HepG2 (cell line): Measurements from ENCODE around the gene HNRNPUL1. TPM values are rescaled to one million over a fixed set of nuclear protein-coding genes. Genes with fewer than 3 reads are reported as not detected.
A peak's percentile ranks its signal among the peaks of the same experiment; 100 is the strongest.

Experiments used
- BHLHE40 ChIP-seq: IDR thresholded peaks from 2 replicates; pipeline ENCODE4 v1.6.1; 2011; ENCODE audit warnings: low read length, improper control_type of control experiment
- FOSL2 ChIP-seq: sonication (generic); formaldehyde crosslinking; IDR thresholded peaks from 2 replicates; pipeline ENCODE4 v1.4.0; 2020; ENCODE audit warnings: missing genetic modification reagents
- JUN ChIP-seq: sonication (generic); formaldehyde crosslinking; IDR thresholded peaks from 2 replicates; pipeline ENCODE4 v1.4.0; 2020; ENCODE audit warnings: mild to moderate bottlenecking, missing genetic modification reagents
- PAF1 ChIP-seq: IDR thresholded peaks from 2 replicates; pipeline ENCODE4 v1.6.1; 2016; ENCODE audit warnings: missing genetic modification reagents, missing compliant biosample characterization
- PRMT3 ChIP-seq: sonication (generic); formaldehyde crosslinking; IDR thresholded peaks from 2 replicates; pipeline ENCODE4 v1.8.1; 2022; ENCODE audit warnings: low read depth, mild to moderate bottlenecking, moderate library complexity, missing genetic modification reagents, borderline replicate concordance
- RAD21 ChIP-seq: fragments of 450-650 bp; formaldehyde crosslinking; IDR thresholded peaks from 2 replicates; pipeline ENCODE4 v1.5.0; 2020; ENCODE audit warnings: mild to moderate bottlenecking
- RARG ChIP-seq: sonication (generic); formaldehyde crosslinking; IDR thresholded peaks from 2 replicates; pipeline ENCODE4 v1.4.0; 2020; ENCODE audit warnings: low read depth, mild to moderate bottlenecking, missing genetic modification reagents
- ZBTB38 ChIP-seq: sonication (generic); formaldehyde crosslinking; IDR thresholded peaks from 2 replicates; pipeline ENCODE4 v1.5.1; 2020; ENCODE audit warnings: mild to moderate bottlenecking, missing genetic modification reagents
- ZFY ChIP-seq: sonication (generic); formaldehyde crosslinking; IDR thresholded peaks from 2 replicates; pipeline ENCODE4 v1.4.0; 2020; ENCODE audit warnings: missing genetic modification reagents
- ZNF274 ChIP-seq: sonication (generic); formaldehyde crosslinking; IDR thresholded peaks from 2 replicates; pipeline ENCODE4 v1.5.1; 2020; ENCODE audit warnings: mild to moderate bottlenecking, missing genetic modification reagents
- ZNF430 ChIP-seq: sonication (generic); formaldehyde crosslinking; IDR thresholded peaks from 2 replicates; pipeline ENCODE4 v1.9.0; 2021; ENCODE audit warnings: mild to moderate bottlenecking, missing genetic modification reagents
- ZNF543 ChIP-seq: sonication (generic); formaldehyde crosslinking; IDR thresholded peaks from 2 replicates; pipeline ENCODE4 v1.4.0; 2020; ENCODE audit warnings: mild to moderate bottlenecking, missing genetic modification reagents
- ZNF713 ChIP-seq: sonication (generic); formaldehyde crosslinking; IDR thresholded peaks from 2 replicates; pipeline ENCODE4 v1.4.0; 2020; ENCODE audit warnings: mild to moderate bottlenecking, missing genetic modification reagents
- ZNF768 ChIP-seq: sonication (generic); formaldehyde crosslinking; IDR thresholded peaks from 2 replicates; pipeline ENCODE4 v1.4.0; 2020; ENCODE audit warnings: missing genetic modification reagents
- polyA plus RNA-seq, 8 experiments: library from polyadenylated mRNA; depleted of rRNA in 3 of 8; stranded (reverse) in 7 of 8; unstranded in 1 of 8; fragments of >200 nt; fragmentation: Illumina TruSeq in 4 of 8; extraction: Trizol in 4 of 8; gene quantifications; 2 replicates each; pipeline versions ENCODE4 v1.2.1 to v1.2.3, GENCODE V29; 2011 to 2016; ENCODE audit warnings: low read depth in 4 of 8, missing spikeins in 1 of 8, mixed read lengths in 1 of 8; ENCODE audit not compliant: insufficient read depth in 1 of 8
- total RNA-seq, 5 experiments: library from RNA; depleted of rRNA; stranded (reverse); fragments of >200 nt; fragmentation: Illumina TruSeq; extraction: Trizol; gene quantifications; 2 replicates each; pipeline ENCODE4 v1.2.3, GENCODE V29; 2016; ENCODE audit warnings: low read depth in 1 of 5
- TF ChIP-seq, protein P1 (sequence below): sonication (generic); formaldehyde crosslinking; IDR thresholded peaks from 2 replicates; pipeline ENCODE4 v1.4.0; 2020; ENCODE audit warnings: missing genetic modification reagents
- TF ChIP-seq, protein P2 (sequence below), 2 experiments: IDR thresholded peaks; 2 replicates each; pipeline ENCODE4 v1.6.1; 2011 to 2012; ENCODE audit warnings: low read length in 2 of 2, borderline replicate concordance in 1 of 2, low read depth in 1 of 2, mild to moderate bottlenecking in 1 of 2, moderate library complexity in 1 of 2
- TF ChIP-seq, protein P3 (sequence below), 2 experiments: sonication (generic) in 1 of 2; formaldehyde crosslinking in 1 of 2; IDR thresholded peaks; 2 replicates each; pipeline versions ENCODE4 v1.4.0 to v1.6.1; 2018 to 2020; ENCODE audit warnings: missing genetic modification reagents in 2 of 2, borderline replicate concordance in 1 of 2, low read depth in 1 of 2, mild to moderate bottlenecking in 1 of 2, missing biosample characterization in 1 of 2
- TF ChIP-seq, protein P4 (sequence below): sonication (generic); formaldehyde crosslinking; IDR thresholded peaks from 2 replicates; pipeline ENCODE4 v1.5.0; 2020; ENCODE audit warnings: mild to moderate bottlenecking, low read depth, missing genetic modification reagents, borderline replicate concordance
- TF ChIP-seq, protein P5 (sequence below): sonication (generic); formaldehyde crosslinking; IDR thresholded peaks from 2 replicates; pipeline ENCODE4 v1.4.0; 2020; ENCODE audit warnings: missing genetic modification reagents, borderline replicate concordance

The HNRNPUL1 gene
- total and polyA plus RNA-seq, 2 of the 13 experiments (the other 11 are each of a cell fraction or from before 2014, with no cell fraction given), result 30.9 to 81.7 TPM

DNA sequence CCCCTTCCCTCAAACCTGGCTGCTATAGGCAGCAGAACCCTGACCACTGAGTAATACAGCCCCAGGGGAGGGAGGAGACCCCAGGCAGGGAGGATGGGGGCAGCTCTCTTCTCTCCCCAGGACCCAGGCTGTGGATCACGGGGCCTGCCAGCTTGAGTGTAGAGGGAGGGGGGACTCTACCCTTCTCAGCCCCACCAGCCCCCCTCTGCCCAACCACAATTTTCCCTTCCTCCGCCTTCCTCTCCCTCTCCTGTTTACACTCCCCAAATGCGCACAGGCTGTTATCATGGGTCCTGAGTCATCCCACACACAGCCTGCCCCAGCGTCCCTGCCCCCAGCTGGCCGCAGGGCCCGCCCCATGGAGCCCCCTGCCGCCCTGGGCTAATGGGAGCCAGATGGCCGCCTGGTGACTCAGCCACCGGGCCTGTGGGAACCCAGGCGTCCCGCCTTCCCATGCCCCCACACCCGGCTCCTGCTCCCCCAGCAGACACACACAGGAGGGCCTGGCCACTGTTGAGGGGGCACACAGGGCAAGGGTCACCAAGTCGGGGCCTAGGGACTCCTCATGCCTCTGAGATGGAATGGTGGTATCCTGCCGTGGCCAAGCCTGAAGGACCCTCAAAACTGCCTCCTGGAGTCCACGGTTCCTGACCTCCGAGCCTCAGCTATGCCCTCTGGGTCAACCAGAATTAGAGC lies 59.4 kb downstream of the HNRNPUL1 start (continued):
- TF ChIP-seq, protein P1, sequence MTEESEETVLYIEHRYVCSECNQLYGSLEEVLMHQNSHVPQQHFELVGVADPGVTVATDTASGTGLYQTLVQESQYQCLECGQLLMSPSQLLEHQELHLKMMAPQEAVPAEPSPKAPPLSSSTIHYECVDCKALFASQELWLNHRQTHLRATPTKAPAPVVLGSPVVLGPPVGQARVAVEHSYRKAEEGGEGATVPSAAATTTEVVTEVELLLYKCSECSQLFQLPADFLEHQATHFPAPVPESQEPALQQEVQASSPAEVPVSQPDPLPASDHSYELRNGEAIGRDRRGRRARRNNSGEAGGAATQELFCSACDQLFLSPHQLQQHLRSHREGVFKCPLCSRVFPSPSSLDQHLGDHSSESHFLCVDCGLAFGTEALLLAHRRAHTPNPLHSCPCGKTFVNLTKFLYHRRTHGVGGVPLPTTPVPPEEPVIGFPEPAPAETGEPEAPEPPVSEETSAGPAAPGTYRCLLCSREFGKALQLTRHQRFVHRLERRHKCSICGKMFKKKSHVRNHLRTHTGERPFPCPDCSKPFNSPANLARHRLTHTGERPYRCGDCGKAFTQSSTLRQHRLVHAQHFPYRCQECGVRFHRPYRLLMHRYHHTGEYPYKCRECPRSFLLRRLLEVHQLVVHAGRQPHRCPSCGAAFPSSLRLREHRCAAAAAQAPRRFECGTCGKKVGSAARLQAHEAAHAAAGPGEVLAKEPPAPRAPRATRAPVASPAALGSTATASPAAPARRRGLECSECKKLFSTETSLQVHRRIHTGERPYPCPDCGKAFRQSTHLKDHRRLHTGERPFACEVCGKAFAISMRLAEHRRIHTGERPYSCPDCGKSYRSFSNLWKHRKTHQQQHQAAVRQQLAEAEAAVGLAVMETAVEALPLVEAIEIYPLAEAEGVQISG (CRISPR knock-in tag), result peak; percentile 26; the same call in 1 of the 2 replicates
- TF ChIP-seq PRMT3 (CRISPR knock-in tag) (no peak), ZNF543 (0 out of 2 replicates have a peak, but pooled peaks have one; percentile 56), RARG (no peak), ZBTB38 (CRISPR knock-in tag) (0 out of 2 replicates have a peak, but pooled peaks have one; percentile 11), ZFY (CRISPR knock-in tag) (no peak), FOSL2 (CRISPR knock-in tag) (peak; percentile 97), ZNF430 (CRISPR knock-in tag) (peak; percentile 77; the same call in 1 of the 2 replicates), ZNF768 (CRISPR knock-in tag) (no peak), JUN (CRISPR knock-in tag) (peak; percentile 63; the same call in 1 of the 2 replicates), RAD21 (CRISPR knock-in tag) (no peak), BHLHE40 (no peak), ZNF713 (CRISPR knock-in tag) (no peak), ZNF274 (CRISPR knock-in tag) (no peak), PAF1 (CRISPR knock-in tag) (peak; percentile 78; the same call in 1 of the 2 replicates)
- TF ChIP-seq, protein P2, sequence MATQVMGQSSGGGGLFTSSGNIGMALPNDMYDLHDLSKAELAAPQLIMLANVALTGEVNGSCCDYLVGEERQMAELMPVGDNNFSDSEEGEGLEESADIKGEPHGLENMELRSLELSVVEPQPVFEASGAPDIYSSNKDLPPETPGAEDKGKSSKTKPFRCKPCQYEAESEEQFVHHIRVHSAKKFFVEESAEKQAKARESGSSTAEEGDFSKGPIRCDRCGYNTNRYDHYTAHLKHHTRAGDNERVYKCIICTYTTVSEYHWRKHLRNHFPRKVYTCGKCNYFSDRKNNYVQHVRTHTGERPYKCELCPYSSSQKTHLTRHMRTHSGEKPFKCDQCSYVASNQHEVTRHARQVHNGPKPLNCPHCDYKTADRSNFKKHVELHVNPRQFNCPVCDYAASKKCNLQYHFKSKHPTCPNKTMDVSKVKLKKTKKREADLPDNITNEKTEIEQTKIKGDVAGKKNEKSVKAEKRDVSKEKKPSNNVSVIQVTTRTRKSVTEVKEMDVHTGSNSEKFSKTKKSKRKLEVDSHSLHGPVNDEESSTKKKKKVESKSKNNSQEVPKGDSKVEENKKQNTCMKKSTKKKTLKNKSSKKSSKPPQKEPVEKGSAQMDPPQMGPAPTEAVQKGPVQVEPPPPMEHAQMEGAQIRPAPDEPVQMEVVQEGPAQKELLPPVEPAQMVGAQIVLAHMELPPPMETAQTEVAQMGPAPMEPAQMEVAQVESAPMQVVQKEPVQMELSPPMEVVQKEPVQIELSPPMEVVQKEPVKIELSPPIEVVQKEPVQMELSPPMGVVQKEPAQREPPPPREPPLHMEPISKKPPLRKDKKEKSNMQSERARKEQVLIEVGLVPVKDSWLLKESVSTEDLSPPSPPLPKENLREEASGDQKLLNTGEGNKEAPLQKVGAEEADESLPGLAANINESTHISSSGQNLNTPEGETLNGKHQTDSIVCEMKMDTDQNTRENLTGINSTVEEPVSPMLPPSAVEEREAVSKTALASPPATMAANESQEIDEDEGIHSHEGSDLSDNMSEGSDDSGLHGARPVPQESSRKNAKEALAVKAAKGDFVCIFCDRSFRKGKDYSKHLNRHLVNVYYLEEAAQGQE (IDR thresholded peaks at IDR 0.05; ENCODE audit: borderline replicate concordance in 1 of 2, low read depth in 1 of 2, low read length in 2 of 2), result no peak
- TF ChIP-seq, protein P3, sequence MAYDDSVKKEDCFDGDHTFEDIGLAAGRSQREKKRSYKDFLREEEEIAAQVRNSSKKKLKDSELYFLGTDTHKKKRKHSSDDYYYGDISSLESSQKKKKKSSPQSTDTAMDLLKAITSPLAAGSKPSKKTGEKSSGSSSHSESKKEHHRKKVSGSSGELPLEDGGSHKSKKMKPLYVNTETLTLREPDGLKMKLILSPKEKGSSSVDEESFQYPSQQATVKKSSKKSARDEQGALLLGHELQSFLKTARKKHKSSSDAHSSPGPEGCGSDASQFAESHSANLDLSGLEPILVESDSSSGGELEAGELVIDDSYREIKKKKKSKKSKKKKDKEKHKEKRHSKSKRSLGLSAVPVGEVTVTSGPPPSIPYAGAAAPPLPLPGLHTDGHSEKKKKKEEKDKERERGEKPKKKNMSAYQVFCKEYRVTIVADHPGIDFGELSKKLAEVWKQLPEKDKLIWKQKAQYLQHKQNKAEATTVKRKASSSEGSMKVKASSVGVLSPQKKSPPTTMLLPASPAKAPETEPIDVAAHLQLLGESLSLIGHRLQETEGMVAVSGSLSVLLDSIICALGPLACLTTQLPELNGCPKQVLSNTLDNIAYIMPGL (CRISPR knock-in tag; IDR thresholded peaks at IDR 0.05; ENCODE audit: borderline replicate concordance in 1 of 2, low read depth in 1 of 2), result no peak; a peak in 1 of 4 replicates
- TF ChIP-seq, protein P4, sequence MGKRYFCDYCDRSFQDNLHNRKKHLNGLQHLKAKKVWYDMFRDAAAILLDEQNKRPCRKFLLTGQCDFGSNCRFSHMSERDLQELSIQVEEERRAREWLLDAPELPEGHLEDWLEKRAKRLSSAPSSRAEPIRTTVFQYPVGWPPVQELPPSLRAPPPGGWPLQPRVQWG (CRISPR knock-in tag), result no peak
- TF ChIP-seq, protein P5, sequence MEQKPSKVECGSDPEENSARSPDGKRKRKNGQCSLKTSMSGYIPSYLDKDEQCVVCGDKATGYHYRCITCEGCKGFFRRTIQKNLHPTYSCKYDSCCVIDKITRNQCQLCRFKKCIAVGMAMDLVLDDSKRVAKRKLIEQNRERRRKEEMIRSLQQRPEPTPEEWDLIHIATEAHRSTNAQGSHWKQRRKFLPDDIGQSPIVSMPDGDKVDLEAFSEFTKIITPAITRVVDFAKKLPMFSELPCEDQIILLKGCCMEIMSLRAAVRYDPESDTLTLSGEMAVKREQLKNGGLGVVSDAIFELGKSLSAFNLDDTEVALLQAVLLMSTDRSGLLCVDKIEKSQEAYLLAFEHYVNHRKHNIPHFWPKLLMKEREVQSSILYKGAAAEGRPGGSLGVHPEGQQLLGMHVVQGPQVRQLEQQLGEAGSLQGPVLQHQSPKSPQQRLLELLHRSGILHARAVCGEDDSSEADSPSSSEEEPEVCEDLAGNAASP (CRISPR knock-in tag), result peak; percentile 47; the same call in 1 of the 2 replicates
